Breast epithelium (tissue), 4 donors: Measurements from ENCODE around the gene FOXL2. TPM values are rescaled to one million over a fixed set of nuclear protein-coding genes. Genes with fewer than 3 reads are reported as not detected.
A peak's percentile ranks its signal among the peaks of the same experiment; 100 is the strongest.

ENCODE experiments used
- DNase-seq, 2 donors: peaks; one replicate each; pipeline ENCODE4 v3.0.0-alpha.2; 2019; ENCODE audit warnings: low spot score in 2 of 2
- H3K27ac ChIP-seq, 2 donors: fragments of 200-600 bp; sonication (generic) in 1 of 2; one replicate each; pipeline ENCODE4 v1.5.1; 2016 to 2019; ENCODE audit warnings: mild to moderate bottlenecking in 1 of 2
- H3K27me3 ChIP-seq, 2 donors: fragments of 200-600 bp; sonication (generic) in 1 of 2; one replicate each; pipeline versions ENCODE4 v1.5.1 to v1.6.0; 2017 to 2019; ENCODE audit warnings: control low read depth in 1 of 2, mild to moderate bottlenecking in 1 of 2
- H3K36me3 ChIP-seq: fragments of 200-600 bp; one replicate; pipeline ENCODE4 v1.5.1; 2019
- H3K4me1 ChIP-seq, 2 donors: fragments of 200-600 bp; sonication (generic); one replicate each; pipeline ENCODE4 v1.5.1; 2016 to 2019; ENCODE audit warnings: control low read depth in 1 of 2
- H3K4me3 ChIP-seq, 3 donors: fragments of 200-600 bp; sonication (generic); 1 replicate in 2 of 3; 2 replicates in 1 of 3; pipeline ENCODE4 v1.5.1; 2016 to 2019; ENCODE audit warnings: mild to moderate bottlenecking in 3 of 3, moderate library complexity in 2 of 3
- H3K9me3 ChIP-seq, 2 donors: fragments of 200-600 bp; sonication (generic) in 1 of 2; one replicate each; pipeline ENCODE4 v1.5.1; 2016 to 2019; ENCODE audit warnings: control low read depth in 1 of 2
- CTCF ChIP-seq, 3 donors: fragments of 450-650 bp; IDR thresholded peaks; one replicate each; pipeline ENCODE4 v1.5.1; 2016 to 2017; ENCODE audit warnings: antibody characterized with exemption in 3 of 3, mild to moderate bottlenecking in 3 of 3, moderate library complexity in 3 of 3
- POLR2A ChIP-seq: fragments of 450-650 bp; IDR thresholded peaks from one replicate; pipeline ENCODE4 v1.6.1; 2016; ENCODE audit warnings: antibody characterized with exemption, mild to moderate bottlenecking, moderate library complexity
- POLR2AphosphoS5 ChIP-seq, 3 donors: sonication (generic); formaldehyde crosslinking; IDR thresholded peaks; one replicate each; pipeline ENCODE4 v1.6.1; 2017; ENCODE audit warnings: antibody characterized with exemption in 3 of 3
- intact Hi-C: fragments of 100-400 bp; cut with DNase I; formaldehyde crosslinking; loops from one replicate; pipeline ENCODE4 v1.15.1; 2023; ENCODE audit warnings: low total_unique reads
- total RNA-seq, 3 donors: library from RNA; depleted of rRNA; stranded (reverse); fragments of >200 nt; gene quantifications; one replicate each; pipeline ENCODE4 v1.1.0, GENCODE V29; 2016

The FOXL2 gene
- total RNA-seq, 3 donors from 2014 or later: 0.33 TPM; not detected in 2

GRCh38 chr3:138950006-138950644 lies 3.2 kb upstream of the FOXL2 start:
- Histone ChIP-seq H3K27me3 (peaks cover 0 to 71% of the 10 kb centered on the region in 2 donors), H3K27ac (no peak overlapping the region)

GRCh38 chr3:138949445-138950005 lies 2.6 kb upstream of the FOXL2 start:
- H3K27ac ChIP-seq: no peak overlapping the region
- TF ChIP-seq CTCF (IDR thresholded peaks at IDR 0.05) (no peak), POLR2AphosphoS5 (IDR thresholded peaks at IDR 0.05) (no peak), POLR2A (no peak)

More at GRCh38 chr3:138950006-138950644, 3.2 kb upstream of the FOXL2 start:
- Histone ChIP-seq H3K4me1 (peaks cover 4 to 15% of the 10 kb centered on the region in 2 donors), H3K9me3 (no peaks in the 10 kb centered on the region), H3K36me3 (no peaks in the 10 kb centered on the region), H3K4me3 (peak overlapping the region; percentile 27 to 61 (median 37))
- TF ChIP-seq POLR2AphosphoS5 (IDR thresholded peaks at IDR 0.05) (no peak), CTCF (IDR thresholded peaks at IDR 0.05) (no peak), POLR2A (no peak)
- intact Hi-C loops: no loop called here
- DNase-seq: no peak

GRCh38 chr3:138949002-138949418 lies 2.1 kb upstream of the FOXL2 start:
- no peak overlapping the region for H3K27ac ChIP-seq
- intact Hi-C loops: loop anchor here (10.0 kb wide), 1 partner anchor 376 kb away; no protein-coding TSS in a partner anchor
- H3K27me3 ChIP-seq: peaks cover 0 to 80% of the 10 kb centered on the region in 2 donors
- DNase-seq: no peak
- no peaks in the 10 kb centered on the region for H3K36me3 ChIP-seq
- no peak for TF ChIP-seq POLR2AphosphoS5 (IDR thresholded peaks at IDR 0.05)
- TF ChIP-seq CTCF (IDR thresholded peaks at IDR 0.05): no peak
- no peak for TF ChIP-seq POLR2A
- H3K4me1 ChIP-seq: peaks cover 4 to 15% of the 10 kb centered on the region in 2 donors
- no peak overlapping the region for H3K4me3 ChIP-seq
- H3K9me3 ChIP-seq: no peaks in the 10 kb centered on the region

More at GRCh38 chr3:138949445-138950005, 2.6 kb upstream of the FOXL2 start:
- H3K36me3 ChIP-seq: no peaks in the 10 kb centered on the region
- H3K4me3 ChIP-seq: peak overlapping the region; percentile 27 to 61 (median 37)
- H3K27me3 ChIP-seq: peaks cover 0 to 76% of the 10 kb centered on the region in 2 donors
- intact Hi-C loops: loop anchor here (10.0 kb wide), 1 partner anchor 375 kb away; no protein-coding TSS in a partner anchor
- DNase-seq: no peak
- H3K4me1 ChIP-seq: peaks cover 4 to 15% of the 10 kb centered on the region in 2 donors
- H3K9me3 ChIP-seq: no peaks in the 10 kb centered on the region

- Histone ChIP-seq H3K27me3 (peaks cover 0 to 80% of the 10 kb centered on the region in 2 donors), H3K36me3 (no peaks in the 10 kb centered on the region), H3K4me3 (no peak overlapping the region), H3K9me3 (no peaks in the 10 kb centered on the region), H3K4me1 (peaks cover 4 to 15% of the 10 kb centered on the region in 2 donors), H3K27ac (no peak overlapping the region)
- no peak for DNase-seq
- intact Hi-C loops: loop anchor here (10.0 kb wide), 1 partner anchor 376 kb away; no protein-coding TSS in a partner anchor
- TF ChIP-seq CTCF (IDR thresholded peaks at IDR 0.05): no peak
- no peak for TF ChIP-seq POLR2A
- TF ChIP-seq POLR2AphosphoS5 (IDR thresholded peaks at IDR 0.05): no peak
Observed at GRCh38 chr3:138948371-138949001, 1.5 kb upstream of the FOXL2 start.
